Ovary (tissue), 3 donors: ENCODE results near the gene THSD7A.

Source experiments
- CTCF ChIP-seq, 3 donors: fragments of 450-650 bp in 2 of 3; fragments of 200-600 bp in 1 of 3; IDR thresholded peaks; one replicate each; pipeline versions ENCODE4 v1.5.1 to v1.8.0; 2016 to 2022; ENCODE audit warnings: antibody characterized with exemption in 3 of 3, mild to moderate bottlenecking in 1 of 3
- EP300 ChIP-seq: sonication (generic); formaldehyde crosslinking; IDR thresholded peaks from one replicate; pipeline ENCODE4 v1.6.1; 2017; ENCODE audit warnings: antibody characterized with exemption
- POLR2A ChIP-seq: fragments of 450-650 bp; IDR thresholded peaks from one replicate; pipeline ENCODE4 v1.6.1; 2017; ENCODE audit warnings: antibody characterized with exemption, mild to moderate bottlenecking, moderate library complexity
- donor health status: DM: no; HTN: no; CAD: no.

- TF ChIP-seq CTCF (IDR thresholded peaks at IDR 0.05) (no peak), POLR2A (no peak), EP300 (no peak)
Measured at GRCh38 chr7:11650030-11650429, 182.0 kb downstream of the THSD7A start.
